Neural cell (in vitro differentiated cells): Measurements from ENCODE around the gene GMDS. TPM values are rescaled to one million over a fixed set of nuclear protein-coding genes. Genes with fewer than 3 reads are reported as not detected.

Experiments
- H2AFZ ChIP-seq: fragments of 200-600, 300-800 bp; sonication (generic), shearing (Covaris generic); 2 replicates; pipeline ENCODE4 v1.6.0; 2014; ENCODE audit warnings: low read depth, mild to moderate bottlenecking, antibody characterized with exemption, low read length, moderate library complexity
- H3F3A ChIP-seq: fragments of 200-600 bp; shearing (Covaris generic); 2 replicates; pipeline ENCODE4 v1.6.1; 2016; ENCODE audit warnings: mild to moderate bottlenecking, moderate library complexity, mixed read lengths, antibody characterized with exemption, low read length; ENCODE audit not compliant: insufficient read depth, poor library complexity, severe bottlenecking
- H3K27ac ChIP-seq: fragments of 200-600, 300-800 bp; sonication (generic), shearing (Covaris generic); 2 replicates; pipeline ENCODE4 v1.5.1; 2014; ENCODE audit warnings: mild to moderate bottlenecking, low read length, moderate library complexity
- H3K27me3 ChIP-seq: fragments of 300-800, 200-600 bp; sonication (generic), shearing (Covaris generic); 2 replicates; pipeline ENCODE4 v1.6.0; 2014; ENCODE audit warnings: mild to moderate bottlenecking, low read depth, low read length, moderate library complexity; ENCODE audit not compliant: insufficient read depth
- H3K36me3 ChIP-seq: fragments of 300-800, 200-600 bp; sonication (generic), shearing (Covaris generic); 2 replicates; pipeline ENCODE4 v1.5.1; 2014; ENCODE audit warnings: mild to moderate bottlenecking, antibody characterized with exemption, low read length, moderate library complexity; ENCODE audit not compliant: insufficient read depth
- H3K4me2 ChIP-seq: fragments of 300-800, 200-600 bp; sonication (generic), shearing (Covaris generic); 2 replicates; pipeline ENCODE4 v1.6.0; 2014; ENCODE audit warnings: mild to moderate bottlenecking, low read length
- H3K4me3 ChIP-seq: fragments of 300-800, 200-600 bp; sonication (generic), shearing (Covaris generic); 2 replicates; pipeline ENCODE4 v1.5.1; 2014; ENCODE audit warnings: mild to moderate bottlenecking, low read length, moderate library complexity
- H3K79me2 ChIP-seq: fragments of 200-600 bp; shearing (Covaris generic); replicated peaks from 2 replicates; pipeline ENCODE4 v1.6.0; 2014; ENCODE audit warnings: mild to moderate bottlenecking, low read length, moderate library complexity; ENCODE audit not compliant: insufficient read depth
- H3K9ac ChIP-seq: fragments of 300-800, 200-600 bp; sonication (generic), shearing (Covaris generic); 2 replicates; pipeline ENCODE4 v1.6.1; 2016; ENCODE audit warnings: mild to moderate bottlenecking, low read length, mixed read lengths
- H3K9me2 ChIP-seq: fragments of 200-600 bp; shearing (Covaris generic); 2 replicates; pipeline ENCODE4 v1.6.1; 2016; ENCODE audit warnings: mild to moderate bottlenecking, low read length, mixed read lengths; ENCODE audit not compliant: insufficient read depth
- H3K9me3 ChIP-seq: fragments of 200-600, 300-800 bp; sonication (generic), shearing (Covaris generic); 2 replicates; pipeline ENCODE4 v1.6.1; 2016; ENCODE audit warnings: mild to moderate bottlenecking, mixed run types, low read length, moderate library complexity, mixed read lengths
- H4K20me1 ChIP-seq: fragments of 200-600 bp; shearing (Covaris generic); 2 replicates; pipeline ENCODE4 v1.6.1; 2016; ENCODE audit warnings: mild to moderate bottlenecking, mixed run types; ENCODE audit not compliant: insufficient read depth
- EP300 ChIP-seq: fragments of 450-650 bp; conservative IDR thresholded peaks from 2 replicates; pipeline ENCODE4 v1.6.1; 2014; ENCODE audit warnings: antibody characterized with exemption, mild to moderate bottlenecking, moderate library complexity; ENCODE audit not compliant: poor library complexity, severe bottlenecking
- EZH2 ChIP-seq: fragments of 200-600, 300-800 bp; shearing (Covaris generic), sonication (generic); IDR thresholded peaks from 2 replicates; pipeline ENCODE4 v1.6.1; 2014; ENCODE audit warnings: antibody characterized with exemption, low read length, borderline replicate concordance, mild to moderate bottlenecking; ENCODE audit not compliant: insufficient read depth, poor library complexity, severe bottlenecking
- MXI1 ChIP-seq: fragments of 450-650 bp; conservative IDR thresholded peaks from 2 replicates; pipeline ENCODE4 v1.6.1; 2014; ENCODE audit warnings: antibody characterized with exemption, mild to moderate bottlenecking; ENCODE audit not compliant: poor library complexity, severe bottlenecking
- POLR2AphosphoS5 ChIP-seq: IDR thresholded peaks from 2 replicates; pipeline ENCODE4 v1.6.1; 2012
- RAD21 ChIP-seq: fragments of 450-650 bp; conservative IDR thresholded peaks from 2 replicates; pipeline ENCODE4 v1.6.1; 2014; ENCODE audit warnings: antibody characterized with exemption, mild to moderate bottlenecking, moderate library complexity
- SMC3 ChIP-seq: fragments of 450-650 bp; conservative IDR thresholded peaks from 2 replicates; pipeline ENCODE4 v1.6.1; 2014; ENCODE audit warnings: antibody characterized with exemption, mild to moderate bottlenecking, moderate library complexity; ENCODE audit not compliant: poor library complexity
- TAF1 ChIP-seq: IDR thresholded peaks from 2 replicates; pipeline ENCODE4 v1.6.1; 2012; ENCODE audit warnings: low read depth
- polyA plus RNA-seq: library from polyadenylated mRNA; depleted of rRNA; stranded (reverse); fragments of >200 nt; gene quantifications from 2 replicates; pipeline ENCODE4 v1.2.3, GENCODE V29; 2014
- TF ChIP-seq, protein P1 (sequence below): IDR thresholded peaks from 2 replicates; pipeline ENCODE4 v1.6.1; 2012; ENCODE audit warnings: borderline replicate concordance
- TF ChIP-seq, protein P2 (sequence below): fragments of 450-650 bp; IDR thresholded peaks from 2 replicates; pipeline ENCODE4 v1.5.1; 2014; ENCODE audit warnings: antibody characterized with exemption, mild to moderate bottlenecking, moderate library complexity; ENCODE audit not compliant: poor library complexity, severe bottlenecking

Gene GMDS
- polyA plus RNA-seq, 1 donor from 2014 or later: 11.4 TPM

DNA sequence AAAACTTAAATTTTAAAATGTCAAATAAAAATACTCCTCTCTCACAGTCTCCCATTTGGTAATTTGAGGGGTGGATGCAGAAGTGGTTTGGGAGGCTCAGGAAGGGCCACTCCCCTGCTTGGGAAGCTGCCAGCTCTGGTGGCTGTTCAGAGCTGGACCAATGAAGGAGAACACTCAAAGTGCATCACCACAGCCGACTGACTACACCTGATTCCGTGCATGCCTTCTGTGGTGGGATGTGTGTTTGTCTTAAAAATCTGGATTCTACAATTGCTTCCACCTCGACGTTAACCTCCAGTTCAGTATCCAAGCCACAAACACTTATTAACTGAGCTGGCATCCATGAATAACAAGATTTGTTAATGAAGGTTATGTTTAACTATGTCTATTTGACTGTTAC, 498.4 kb downstream of the GMDS start:
- no peak overlapping the region for H3K27ac ChIP-seq
- no peak overlapping the region for H2AFZ ChIP-seq
- TF ChIP-seq, protein P1, sequence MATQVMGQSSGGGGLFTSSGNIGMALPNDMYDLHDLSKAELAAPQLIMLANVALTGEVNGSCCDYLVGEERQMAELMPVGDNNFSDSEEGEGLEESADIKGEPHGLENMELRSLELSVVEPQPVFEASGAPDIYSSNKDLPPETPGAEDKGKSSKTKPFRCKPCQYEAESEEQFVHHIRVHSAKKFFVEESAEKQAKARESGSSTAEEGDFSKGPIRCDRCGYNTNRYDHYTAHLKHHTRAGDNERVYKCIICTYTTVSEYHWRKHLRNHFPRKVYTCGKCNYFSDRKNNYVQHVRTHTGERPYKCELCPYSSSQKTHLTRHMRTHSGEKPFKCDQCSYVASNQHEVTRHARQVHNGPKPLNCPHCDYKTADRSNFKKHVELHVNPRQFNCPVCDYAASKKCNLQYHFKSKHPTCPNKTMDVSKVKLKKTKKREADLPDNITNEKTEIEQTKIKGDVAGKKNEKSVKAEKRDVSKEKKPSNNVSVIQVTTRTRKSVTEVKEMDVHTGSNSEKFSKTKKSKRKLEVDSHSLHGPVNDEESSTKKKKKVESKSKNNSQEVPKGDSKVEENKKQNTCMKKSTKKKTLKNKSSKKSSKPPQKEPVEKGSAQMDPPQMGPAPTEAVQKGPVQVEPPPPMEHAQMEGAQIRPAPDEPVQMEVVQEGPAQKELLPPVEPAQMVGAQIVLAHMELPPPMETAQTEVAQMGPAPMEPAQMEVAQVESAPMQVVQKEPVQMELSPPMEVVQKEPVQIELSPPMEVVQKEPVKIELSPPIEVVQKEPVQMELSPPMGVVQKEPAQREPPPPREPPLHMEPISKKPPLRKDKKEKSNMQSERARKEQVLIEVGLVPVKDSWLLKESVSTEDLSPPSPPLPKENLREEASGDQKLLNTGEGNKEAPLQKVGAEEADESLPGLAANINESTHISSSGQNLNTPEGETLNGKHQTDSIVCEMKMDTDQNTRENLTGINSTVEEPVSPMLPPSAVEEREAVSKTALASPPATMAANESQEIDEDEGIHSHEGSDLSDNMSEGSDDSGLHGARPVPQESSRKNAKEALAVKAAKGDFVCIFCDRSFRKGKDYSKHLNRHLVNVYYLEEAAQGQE: no peak
- TF ChIP-seq, protein P2, sequence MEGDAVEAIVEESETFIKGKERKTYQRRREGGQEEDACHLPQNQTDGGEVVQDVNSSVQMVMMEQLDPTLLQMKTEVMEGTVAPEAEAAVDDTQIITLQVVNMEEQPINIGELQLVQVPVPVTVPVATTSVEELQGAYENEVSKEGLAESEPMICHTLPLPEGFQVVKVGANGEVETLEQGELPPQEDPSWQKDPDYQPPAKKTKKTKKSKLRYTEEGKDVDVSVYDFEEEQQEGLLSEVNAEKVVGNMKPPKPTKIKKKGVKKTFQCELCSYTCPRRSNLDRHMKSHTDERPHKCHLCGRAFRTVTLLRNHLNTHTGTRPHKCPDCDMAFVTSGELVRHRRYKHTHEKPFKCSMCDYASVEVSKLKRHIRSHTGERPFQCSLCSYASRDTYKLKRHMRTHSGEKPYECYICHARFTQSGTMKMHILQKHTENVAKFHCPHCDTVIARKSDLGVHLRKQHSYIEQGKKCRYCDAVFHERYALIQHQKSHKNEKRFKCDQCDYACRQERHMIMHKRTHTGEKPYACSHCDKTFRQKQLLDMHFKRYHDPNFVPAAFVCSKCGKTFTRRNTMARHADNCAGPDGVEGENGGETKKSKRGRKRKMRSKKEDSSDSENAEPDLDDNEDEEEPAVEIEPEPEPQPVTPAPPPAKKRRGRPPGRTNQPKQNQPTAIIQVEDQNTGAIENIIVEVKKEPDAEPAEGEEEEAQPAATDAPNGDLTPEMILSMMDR: no peak
- no peak for TF ChIP-seq RAD21
- TF ChIP-seq SMC3: no peak
- no peak for TF ChIP-seq TAF1
- no peak for TF ChIP-seq EZH2
- TF ChIP-seq POLR2AphosphoS5: no peak
- no peak for TF ChIP-seq EP300
- no peak for TF ChIP-seq MXI1
- H3K27me3 ChIP-seq: no peaks in the 10 kb centered on the region
- no peak overlapping the region for H3K4me2 ChIP-seq
- H3K9me2 ChIP-seq: no peaks in the 10 kb centered on the region
- no peaks in the 10 kb centered on the region for H3F3A ChIP-seq
- no peaks in the 10 kb centered on the region for H3K9me3 ChIP-seq
- no peaks in the 10 kb centered on the region for H3K79me2 ChIP-seq
- H3K4me3 ChIP-seq: no peak overlapping the region
- no peaks in the 10 kb centered on the region for H3K36me3 ChIP-seq
- H4K20me1 ChIP-seq: no peaks in the 10 kb centered on the region
- no peak overlapping the region for H3K9ac ChIP-seq

DNA sequence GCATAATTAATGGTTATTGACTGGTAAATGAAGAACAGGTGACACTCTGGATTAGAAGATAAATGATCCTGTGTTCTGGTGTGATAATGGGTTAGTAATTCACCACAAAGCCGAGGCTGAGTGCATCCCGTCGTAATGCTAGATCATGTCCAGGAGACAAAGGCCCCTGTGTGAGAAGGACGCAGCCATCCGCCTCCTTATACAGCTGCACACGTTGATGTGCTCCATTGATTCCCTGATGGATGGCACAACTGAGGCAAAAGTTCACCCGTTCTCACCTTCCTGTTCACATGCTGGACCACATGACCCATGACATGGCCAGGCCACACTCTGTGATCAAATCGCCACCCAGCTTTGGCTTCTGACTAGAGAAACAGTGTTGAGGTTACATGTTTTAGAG, 499.6 kb downstream of the GMDS start:
- Histone ChIP-seq H3K27ac (no peak overlapping the region), H3K4me3 (no peak overlapping the region), H3F3A (no peaks in the 10 kb centered on the region), H4K20me1 (no peaks in the 10 kb centered on the region), H2AFZ (no peak overlapping the region), H3K79me2 (no peaks in the 10 kb centered on the region), H3K9me3 (no peaks in the 10 kb centered on the region), H3K9me2 (no peaks in the 10 kb centered on the region), H3K4me2 (no peak overlapping the region), H3K9ac (no peak overlapping the region), H3K36me3 (no peaks in the 10 kb centered on the region), H3K27me3 (no peaks in the 10 kb centered on the region)
- TF ChIP-seq EZH2: no peak
- no peak for TF ChIP-seq SMC3
- no peak for TF ChIP-seq EP300
- TF ChIP-seq, protein P1: no peak
- TF ChIP-seq POLR2AphosphoS5: no peak
- TF ChIP-seq, protein P2: no peak
- no peak for TF ChIP-seq RAD21
- TF ChIP-seq TAF1: no peak
- TF ChIP-seq MXI1: no peak
